ACHN (cell line): ENCODE results near the gene KRTAP13-2.

ENCODE experiments used
- DNase-seq: peaks from one replicate; pipeline ENCODE4 v3.0.0-alpha.2; 2015
- in situ Hi-C: cut with HindIII; loops from 2 replicates; pipeline ENCODE4 v1.10.0; 2017; ENCODE audit warnings: low sequenced_read_pairs, low pct_ligation_motif_present, low pct_unique_long_range_greater_than_20kb

KRTAP13-2 gene

GRCh38 chr21:30372139-30372770 lies at the start of gene KRTAP13-2:
TSS of gene KRTAP13-2 (minus strand) at chr21:30372271. CDS start at chr21:30372213, 58 bp downstream.
- DNase-seq = no peak
- in situ Hi-C loops = no loop called here

- no peak for DNase-seq
- in situ Hi-C loops = no loop called here
Measured at GRCh38 chr21:30415993-30416392, 43.9 kb upstream of the KRTAP13-2 start.

GRCh38 chr21:30408782-30409494 lies 36.9 kb upstream of the KRTAP13-2 start:
- DNase-seq = peak; percentile 26
- in situ Hi-C loops = no loop called here

GRCh38 chr21:30395731-30396130 lies 23.7 kb upstream of the KRTAP13-2 start, which contains the start of gene KRTAP13-1:
TSS of gene KRTAP13-1 (plus strand) at chr21:30396031. CDS start at chr21:30396087, 56 bp downstream.
- in situ Hi-C loops = no loop called here
- DNase-seq = no peak

- in situ Hi-C loops = no loop called here
- DNase-seq = no peak
Measured at GRCh38 chr21:30391492-30392025, 19.5 kb upstream of the KRTAP13-2 start.

- in situ Hi-C loops = no loop called here
- DNase-seq = no peak
Measured at GRCh38 chr21:30382201-30382600, 10.1 kb upstream of the KRTAP13-2 start.

- in situ Hi-C loops = no loop called here
- no peak for DNase-seq
Measured at GRCh38 chr21:30355906-30356305, 16.2 kb downstream of the KRTAP13-2 start.

- DNase-seq = no peak
- in situ Hi-C loops = no loop called here
Measured at GRCh38 chr21:30354308-30355005, 17.6 kb downstream of the KRTAP13-2 start.

GRCh38 chr21:30351534-30351933 lies 20.5 kb downstream of the KRTAP13-2 start:
- no peak for DNase-seq
- in situ Hi-C loops = no loop called here

- DNase-seq = no peak
- in situ Hi-C loops = no loop called here
Measured at GRCh38 chr21:30349572-30349971, 22.5 kb downstream of the KRTAP13-2 start.

GRCh38 chr21:30348506-30348905 lies 23.6 kb downstream of the KRTAP13-2 start, which contains the start of gene KRTAP23-1:
TSS of gene KRTAP23-1 (minus strand) at chr21:30348606. CDS start at chr21:30348606, 0 bp downstream.
- in situ Hi-C loops = no loop called here
- DNase-seq = no peak

- in situ Hi-C loops = no loop called here
- no peak for DNase-seq
Measured at GRCh38 chr21:30345014-30345413, 27.1 kb downstream of the KRTAP13-2 start.

- in situ Hi-C loops = no loop called here
- peak; percentile 29 for DNase-seq
Measured at GRCh38 chr21:30340714-30341573, 31.1 kb downstream of the KRTAP13-2 start.

GRCh38 chr21:30338717-30339116 lies 33.4 kb downstream of the KRTAP13-2 start:
- in situ Hi-C loops = no loop called here
- DNase-seq = no peak

- DNase-seq = no peak
- in situ Hi-C loops = no loop called here
Measured at GRCh38 chr21:30337772-30338171, 34.3 kb downstream of the KRTAP13-2 start.

- in situ Hi-C loops = no loop called here
- DNase-seq = no peak
Measured at GRCh38 chr21:30337276-30337744, 34.8 kb downstream of the KRTAP13-2 start, which contains the start of gene KRTAP27-1. TSS of gene KRTAP27-1 (minus strand) at chr21:30337694. CDS start at chr21:30337668, 26 bp downstream.

GRCh38 chr21:30336596-30336995 lies 35.5 kb downstream of the KRTAP13-2 start:
- in situ Hi-C loops = no loop called here
- no peak for DNase-seq

- in situ Hi-C loops = no loop called here
- DNase-seq = no peak
Measured at GRCh38 chr21:30333736-30334135, 38.3 kb downstream of the KRTAP13-2 start.
